Measurements from ENCODE around the gene LEFTY2.
"Not testable (repeated sequence)": the region's sequence is repeated elsewhere in the genome, so short reads cannot be mapped to it uniquely, and the experiment has no call there.

Gene LEFTY2

DNA sequence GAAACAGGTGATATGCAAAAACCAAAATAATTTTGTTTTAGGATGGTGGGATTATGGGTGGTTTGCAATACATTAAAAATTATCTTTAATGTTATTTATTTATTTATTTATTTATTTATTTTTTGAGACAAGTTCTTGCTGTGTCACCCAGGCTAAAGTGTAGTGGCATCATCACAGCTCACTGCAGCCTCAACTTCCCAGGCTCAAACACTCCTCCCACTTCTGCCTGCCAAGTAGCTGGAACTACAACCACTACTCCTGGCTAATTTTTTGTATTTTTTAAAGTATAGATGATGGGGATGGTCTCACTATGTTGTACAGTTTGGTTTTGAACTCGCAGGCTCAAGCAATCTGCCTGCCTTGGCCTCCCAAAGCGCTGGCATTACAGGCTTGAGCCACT, 10.5 kb downstream of the LEFTY2 start:
- DNase-seq = no peak

DNA sequence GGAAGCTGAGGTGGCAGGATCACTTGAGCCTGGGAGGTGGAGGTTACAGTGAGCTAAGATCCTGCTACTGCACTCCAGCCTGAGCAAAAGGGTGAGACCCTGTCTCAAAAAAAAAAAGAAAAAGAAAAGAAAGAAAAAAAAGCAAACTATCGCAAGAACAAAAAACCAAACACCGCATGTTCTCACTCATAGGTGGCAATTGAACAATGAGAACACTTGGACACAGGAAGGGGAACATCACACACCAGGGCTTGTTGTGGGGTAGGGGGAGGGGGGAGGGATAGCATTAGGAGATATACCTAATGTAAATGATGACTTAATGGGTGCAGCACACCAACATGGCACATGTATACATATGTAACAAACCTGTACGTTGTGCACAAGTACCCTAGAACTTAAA, 11.6 kb downstream of the LEFTY2 start:
- not testable (repeated sequence) for H3K9me3 ChIP-seq (ENCODE audit: control insufficient read depth, low read length); H3K4me3 ChIP-seq (ENCODE audit: insufficient read depth, low read depth, low read length, poor library complexity, severe bottlenecking); DNase-seq; H3K27ac ChIP-seq (ENCODE audit: insufficient read depth, low read length, poor library complexity, severe bottlenecking); H3K36me3 ChIP-seq (ENCODE audit: control insufficient read depth, insufficient read depth, low read length); H3K27me3 ChIP-seq (replicated peaks; ENCODE audit: control insufficient read depth, insufficient read depth, low read length, poor library complexity, severe bottlenecking); H3K4me1 ChIP-seq (ENCODE audit: control insufficient read depth, insufficient read depth, low read length, poor library complexity, severe bottlenecking)

More for the DNA sequence above, 10.5 kb downstream of the LEFTY2 start:
- H3K27me3 ChIP-seq (replicated peaks; ENCODE audit: control insufficient read depth, insufficient read depth, low read length, poor library complexity, severe bottlenecking) = no peaks in the 10 kb centered on the region
- H3K27ac ChIP-seq (ENCODE audit: insufficient read depth, low read length, poor library complexity, severe bottlenecking) = no peak overlapping the region
- no peaks in the 10 kb centered on the region for H3K36me3 ChIP-seq (ENCODE audit: control insufficient read depth, insufficient read depth, low read length)
- H3K9me3 ChIP-seq (ENCODE audit: control insufficient read depth, low read length) = no peaks in the 10 kb centered on the region
- no peak overlapping the region for H3K4me3 ChIP-seq (ENCODE audit: insufficient read depth, low read depth, low read length, poor library complexity, severe bottlenecking)
- no peaks in the 10 kb centered on the region for H3K4me1 ChIP-seq (ENCODE audit: control insufficient read depth, insufficient read depth, low read length, poor library complexity, severe bottlenecking)

GRCh38 chr1:225928186-225929175, 12.5 kb downstream of the LEFTY2 start:
- Histone ChIP-seq H3K4me1 (ENCODE audit: control insufficient read depth, insufficient read depth, low read length, poor library complexity, severe bottlenecking) (peaks cover 5% of the 10 kb centered on the region), H3K27me3 (replicated peaks; ENCODE audit: control insufficient read depth, insufficient read depth, low read length, poor library complexity, severe bottlenecking) (no peaks in the 10 kb centered on the region), H3K27ac (ENCODE audit: insufficient read depth, low read length, poor library complexity, severe bottlenecking) (peak overlapping the region; percentile 18), H3K4me3 (ENCODE audit: insufficient read depth, low read depth, low read length, poor library complexity, severe bottlenecking) (no peak overlapping the region), H3K9me3 (ENCODE audit: control insufficient read depth, low read length) (no peaks in the 10 kb centered on the region), H3K36me3 (ENCODE audit: control insufficient read depth, insufficient read depth, low read length) (no peaks in the 10 kb centered on the region)
- no peak for DNase-seq

GRCh38 chr1:225926551-225927113, 14.4 kb downstream of the LEFTY2 start:
- Histone ChIP-seq H3K4me3 (ENCODE audit: insufficient read depth, low read depth, low read length, poor library complexity, severe bottlenecking) (no peak overlapping the region), H3K9me3 (ENCODE audit: control insufficient read depth, low read length) (no peaks in the 10 kb centered on the region), H3K4me1 (ENCODE audit: control insufficient read depth, insufficient read depth, low read length, poor library complexity, severe bottlenecking) (peaks cover 17% of the 10 kb centered on the region), H3K27ac (ENCODE audit: insufficient read depth, low read length, poor library complexity, severe bottlenecking) (no peak overlapping the region), H3K36me3 (ENCODE audit: control insufficient read depth, insufficient read depth, low read length) (peaks cover 9% of the 10 kb centered on the region), H3K27me3 (replicated peaks; ENCODE audit: control insufficient read depth, insufficient read depth, low read length, poor library complexity, severe bottlenecking) (no peaks in the 10 kb centered on the region)
- no peak for DNase-seq

GRCh38 chr1:225923692-225924555, 17.1 kb downstream of the LEFTY2 start, which contains the start of gene PYCR2:
Gene PYCR2 (minus strand): TSS chr1:225924250. CDS start chr1:225924110, 140 bp downstream.
- H3K4me1 ChIP-seq (ENCODE audit: control insufficient read depth, insufficient read depth, low read length, poor library complexity, severe bottlenecking) = peaks cover 17% of the 10 kb centered on the region
- peak within 1 kb of the TSS; percentile 96 for H3K4me3 ChIP-seq (ENCODE audit: insufficient read depth, low read depth, low read length, poor library complexity, severe bottlenecking)
- no peaks in the 10 kb centered on the region for H3K9me3 ChIP-seq (ENCODE audit: control insufficient read depth, low read length)

GRCh38 chr1:225923381-225923691, 17.7 kb downstream of the LEFTY2 start:
- Histone ChIP-seq H3K9me3 (ENCODE audit: control insufficient read depth, low read length) (no peaks in the 10 kb centered on the region), H3K27ac (ENCODE audit: insufficient read depth, low read length, poor library complexity, severe bottlenecking) (peak overlapping the region; percentile 87), H3K36me3 (ENCODE audit: control insufficient read depth, insufficient read depth, low read length) (peaks cover 26% of the 10 kb centered on the region), H3K27me3 (replicated peaks; ENCODE audit: control insufficient read depth, insufficient read depth, low read length, poor library complexity, severe bottlenecking) (no peaks in the 10 kb centered on the region), H3K4me3 (ENCODE audit: insufficient read depth, low read depth, low read length, poor library complexity, severe bottlenecking) (peak overlapping the region; percentile 96), H3K4me1 (ENCODE audit: control insufficient read depth, insufficient read depth, low read length, poor library complexity, severe bottlenecking) (peaks cover 17% of the 10 kb centered on the region)
- DNase-seq = no peak

More at GRCh38 chr1:225923692-225924555, 17.1 kb downstream of the LEFTY2 start, which contains the start of gene PYCR2:
- peaks cover 26% of the 10 kb centered on the region for H3K36me3 ChIP-seq (ENCODE audit: control insufficient read depth, insufficient read depth, low read length)
- peak within 1 kb of the TSS; percentile 87 for H3K27ac ChIP-seq (ENCODE audit: insufficient read depth, low read length, poor library complexity, severe bottlenecking)
- H3K27me3 ChIP-seq (replicated peaks; ENCODE audit: control insufficient read depth, insufficient read depth, low read length, poor library complexity, severe bottlenecking) = no peaks in the 10 kb centered on the region
- peak; percentile 90 to 93 (median 92) for DNase-seq

DNA sequence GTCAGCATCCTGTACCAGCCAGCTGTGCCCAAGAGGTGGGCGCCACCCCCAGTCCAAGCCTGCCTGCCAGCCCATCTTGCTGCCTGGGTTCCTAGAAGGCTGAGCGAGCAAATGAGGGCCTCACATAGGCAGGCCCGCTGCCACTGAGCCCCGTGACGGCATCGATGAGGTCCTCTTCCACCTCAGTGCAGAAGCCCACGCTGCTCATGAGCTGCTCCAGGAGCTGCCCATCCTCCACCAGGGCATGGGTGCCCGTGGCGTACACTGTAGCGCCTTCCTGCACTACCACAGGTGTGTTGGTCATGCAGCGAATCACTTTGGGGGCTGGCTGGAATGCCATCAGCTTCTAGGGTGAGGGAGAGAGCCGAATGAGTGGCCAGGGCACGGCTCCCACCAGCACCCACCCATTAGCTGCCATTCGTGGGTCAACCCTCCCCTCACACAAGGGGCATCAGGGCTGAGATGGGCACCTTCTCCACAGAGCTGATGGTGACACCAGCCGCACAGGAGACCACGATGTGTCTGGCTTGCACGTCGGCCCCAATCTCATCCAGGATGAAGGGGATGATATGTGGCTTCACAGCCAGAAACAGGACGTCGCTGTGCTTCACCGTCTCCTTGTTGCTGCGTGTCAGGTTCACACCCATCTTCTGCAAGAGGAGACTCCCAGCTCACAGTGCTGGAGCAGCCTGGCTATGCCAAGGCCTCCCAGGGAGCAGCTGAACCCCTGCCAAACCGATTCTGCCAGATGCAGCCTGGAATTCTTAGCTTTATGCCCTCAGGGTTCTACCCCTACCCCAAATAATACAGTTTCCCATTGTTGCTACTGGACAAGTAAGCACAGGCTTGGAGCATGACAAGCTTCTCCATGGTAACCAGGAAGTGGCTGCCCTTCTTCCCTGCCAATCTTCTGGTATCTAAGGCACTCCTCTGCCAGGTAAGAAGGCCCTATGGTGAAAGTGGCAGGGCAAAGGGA, 19.0 kb downstream of the LEFTY2 start:
- H3K4me1 ChIP-seq (ENCODE audit: control insufficient read depth, insufficient read depth, low read length, poor library complexity, severe bottlenecking) = peaks cover 17% of the 10 kb centered on the region
- no peak overlapping the region for H3K4me3 ChIP-seq (ENCODE audit: insufficient read depth, low read depth, low read length, poor library complexity, severe bottlenecking)
- DNase-seq = no peak
- no peaks in the 10 kb centered on the region for H3K27me3 ChIP-seq (replicated peaks; ENCODE audit: control insufficient read depth, insufficient read depth, low read length, poor library complexity, severe bottlenecking)
- H3K9me3 ChIP-seq (ENCODE audit: control insufficient read depth, low read length) = no peaks in the 10 kb centered on the region
- H3K27ac ChIP-seq (ENCODE audit: insufficient read depth, low read length, poor library complexity, severe bottlenecking) = no peak overlapping the region
- peaks cover 26% of the 10 kb centered on the region for H3K36me3 ChIP-seq (ENCODE audit: control insufficient read depth, insufficient read depth, low read length)

- Histone ChIP-seq H3K4me1 (ENCODE audit: control insufficient read depth, insufficient read depth, low read length, poor library complexity, severe bottlenecking) (peaks cover 17% of the 10 kb centered on the region), H3K27ac (ENCODE audit: insufficient read depth, low read length, poor library complexity, severe bottlenecking) (no peak overlapping the region), H3K9me3 (ENCODE audit: control insufficient read depth, low read length) (no peaks in the 10 kb centered on the region), H3K4me3 (ENCODE audit: insufficient read depth, low read depth, low read length, poor library complexity, severe bottlenecking) (no peak overlapping the region), H3K36me3 (ENCODE audit: control insufficient read depth, insufficient read depth, low read length) (peaks cover 26% of the 10 kb centered on the region), H3K27me3 (replicated peaks; ENCODE audit: control insufficient read depth, insufficient read depth, low read length, poor library complexity, severe bottlenecking) (no peaks in the 10 kb centered on the region)
- no peak for DNase-seq
These were observed 21.1 kb downstream of the LEFTY2 start for GRCh38 chr1:225919906-225920305.

DNA sequence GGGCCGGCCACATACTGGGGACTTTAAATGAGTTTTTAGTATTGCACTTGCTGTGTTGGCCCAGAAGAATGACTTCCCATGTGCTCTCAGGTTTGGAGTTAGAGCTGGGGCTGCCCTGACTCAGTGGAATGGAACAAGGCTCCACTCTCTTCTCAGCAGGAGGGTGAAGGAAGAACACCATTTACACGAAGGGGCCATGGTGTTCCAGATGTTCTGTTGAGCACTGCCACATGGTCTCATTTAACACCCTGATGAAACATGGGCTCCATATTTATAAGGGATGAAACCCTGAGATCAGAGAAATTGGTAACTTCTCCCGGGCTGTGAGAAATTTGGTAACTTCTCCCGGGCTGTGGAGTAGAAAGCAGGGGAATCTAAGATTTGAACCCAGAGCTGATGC, 22.7 kb downstream of the LEFTY2 start:
- no peak overlapping the region for H3K4me3 ChIP-seq (ENCODE audit: insufficient read depth, low read depth, low read length, poor library complexity, severe bottlenecking)
- DNase-seq = no peak
- H3K9me3 ChIP-seq (ENCODE audit: control insufficient read depth, low read length) = no peaks in the 10 kb centered on the region
- no peaks in the 10 kb centered on the region for H3K27me3 ChIP-seq (replicated peaks; ENCODE audit: control insufficient read depth, insufficient read depth, low read length, poor library complexity, severe bottlenecking)
- peaks cover 10% of the 10 kb centered on the region for H3K4me1 ChIP-seq (ENCODE audit: control insufficient read depth, insufficient read depth, low read length, poor library complexity, severe bottlenecking)
- H3K36me3 ChIP-seq (ENCODE audit: control insufficient read depth, insufficient read depth, low read length) = peaks cover 26% of the 10 kb centered on the region
- H3K27ac ChIP-seq (ENCODE audit: insufficient read depth, low read length, poor library complexity, severe bottlenecking) = no peak overlapping the region
